Measurements from ENCODE around the gene RSAD2. TPM values are rescaled to one million over a fixed set of nuclear protein-coding genes. Genes with fewer than 3 reads are reported as not detected.

RSAD2 gene
- total RNA-seq, 1 donor from 2014 or later = 0.32 TPM

DNA sequence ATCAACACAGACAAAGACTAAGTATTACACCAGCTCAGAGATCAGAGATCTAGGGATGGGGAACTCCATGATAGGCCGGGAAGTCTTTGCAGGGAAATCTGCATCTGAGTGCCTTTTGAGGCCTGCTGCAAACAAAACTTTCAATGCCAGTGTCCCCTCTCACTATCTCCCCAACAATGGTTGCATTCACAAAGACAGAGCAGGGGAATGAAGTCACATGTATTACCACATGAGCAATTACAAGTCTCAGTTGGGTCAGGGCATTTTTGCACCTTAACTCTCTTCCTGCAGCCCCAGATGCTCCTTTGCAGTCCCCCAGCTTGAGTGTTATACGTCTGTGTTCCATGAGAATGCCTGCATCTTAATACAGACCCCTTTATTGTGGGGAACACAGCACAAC, 37.8 kb downstream of the RSAD2 start:
- intact Hi-C loops (cut with DNase I) = loop anchor here (5.0 kb wide), 1 partner anchor 97 kb away; no protein-coding TSS in a partner anchor
- H3K27ac ChIP-seq = no peak overlapping the region

GRCh38 chr2:6916224-6916623, 38.6 kb downstream of the RSAD2 start:
- no peaks in the 10 kb centered on the region for H3K9me3 ChIP-seq
- intact Hi-C loops (cut with DNase I) = loop anchor here (5.0 kb wide), 1 partner anchor 96 kb away; no protein-coding TSS in a partner anchor
- H3K27ac ChIP-seq = no peak overlapping the region
- no peak overlapping the region for H3K4me3 ChIP-seq
- DNase-seq (ENCODE audit: low spot score in 2 of 2) = no peak
- H3K27me3 ChIP-seq = no peaks in the 10 kb centered on the region
- TF ChIP-seq, protein P1, sequence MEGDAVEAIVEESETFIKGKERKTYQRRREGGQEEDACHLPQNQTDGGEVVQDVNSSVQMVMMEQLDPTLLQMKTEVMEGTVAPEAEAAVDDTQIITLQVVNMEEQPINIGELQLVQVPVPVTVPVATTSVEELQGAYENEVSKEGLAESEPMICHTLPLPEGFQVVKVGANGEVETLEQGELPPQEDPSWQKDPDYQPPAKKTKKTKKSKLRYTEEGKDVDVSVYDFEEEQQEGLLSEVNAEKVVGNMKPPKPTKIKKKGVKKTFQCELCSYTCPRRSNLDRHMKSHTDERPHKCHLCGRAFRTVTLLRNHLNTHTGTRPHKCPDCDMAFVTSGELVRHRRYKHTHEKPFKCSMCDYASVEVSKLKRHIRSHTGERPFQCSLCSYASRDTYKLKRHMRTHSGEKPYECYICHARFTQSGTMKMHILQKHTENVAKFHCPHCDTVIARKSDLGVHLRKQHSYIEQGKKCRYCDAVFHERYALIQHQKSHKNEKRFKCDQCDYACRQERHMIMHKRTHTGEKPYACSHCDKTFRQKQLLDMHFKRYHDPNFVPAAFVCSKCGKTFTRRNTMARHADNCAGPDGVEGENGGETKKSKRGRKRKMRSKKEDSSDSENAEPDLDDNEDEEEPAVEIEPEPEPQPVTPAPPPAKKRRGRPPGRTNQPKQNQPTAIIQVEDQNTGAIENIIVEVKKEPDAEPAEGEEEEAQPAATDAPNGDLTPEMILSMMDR (IDR thresholded peaks at IDR 0.05) = no peak
- peaks cover 3 to 6% of the 10 kb centered on the region in 2 donors for H3K4me1 ChIP-seq
- no peaks in the 10 kb centered on the region for H3K36me3 ChIP-seq

More for the DNA sequence above, 37.8 kb downstream of the RSAD2 start:
- Histone ChIP-seq H3K4me3 (no peak overlapping the region), H3K9me3 (no peaks in the 10 kb centered on the region), H3K36me3 (no peaks in the 10 kb centered on the region), H3K4me1 (peaks cover 3 to 6% of the 10 kb centered on the region in 2 donors), H3K27me3 (no peaks in the 10 kb centered on the region)
- TF ChIP-seq, protein P1 (IDR thresholded peaks at IDR 0.05) = no peak
- no peak for DNase-seq (ENCODE audit: low spot score in 2 of 2)

GRCh38 chr2:6916736-6917070, 39.1 kb downstream of the RSAD2 start:
- intact Hi-C loops (cut with DNase I) = loop anchor here (5.0 kb wide), 1 partner anchor 96 kb away; no protein-coding TSS in a partner anchor
- no peak for DNase-seq (ENCODE audit: low spot score in 2 of 2)

GRCh38 chr2:6917071-6917760, 39.6 kb downstream of the RSAD2 start, which contains the start of gene RNF144A:
RNF144A (plus strand) TSS chr2:6917412; CDS start chr2:6996927, 79,515 bp downstream.
- Histone ChIP-seq H3K4me3 (peak within 1 kb of the TSS; percentile 83 to 98), H3K27me3 (no peaks in the 10 kb centered on the region), H3K9me3 (no peaks in the 10 kb centered on the region), H3K4me1 (peaks cover 3 to 6% of the 10 kb centered on the region in 2 donors), H3K36me3 (no peaks in the 10 kb centered on the region), H3K27ac (no peak within 1 kb of the TSS)
- peak in 1 of 2 donors; percentile 73 for DNase-seq (ENCODE audit: low spot score in 2 of 2)
- intact Hi-C loops (cut with DNase I) = loop anchor here (5.0 kb wide), 1 partner anchor 95 kb away; no protein-coding TSS in a partner anchor
- TF ChIP-seq, protein P1 (IDR thresholded peaks at IDR 0.05) = peak; percentile 27 to 48 (median 36)

More at GRCh38 chr2:6916736-6917070, 39.1 kb downstream of the RSAD2 start:
- Histone ChIP-seq H3K4me3 (peak overlapping the region; percentile 31 to 98), H3K36me3 (no peaks in the 10 kb centered on the region), H3K4me1 (peaks cover 3 to 6% of the 10 kb centered on the region in 2 donors), H3K9me3 (no peaks in the 10 kb centered on the region), H3K27me3 (no peaks in the 10 kb centered on the region), H3K27ac (no peak overlapping the region)
- TF ChIP-seq, protein P1 (IDR thresholded peaks at IDR 0.05) = no peak

DNA sequence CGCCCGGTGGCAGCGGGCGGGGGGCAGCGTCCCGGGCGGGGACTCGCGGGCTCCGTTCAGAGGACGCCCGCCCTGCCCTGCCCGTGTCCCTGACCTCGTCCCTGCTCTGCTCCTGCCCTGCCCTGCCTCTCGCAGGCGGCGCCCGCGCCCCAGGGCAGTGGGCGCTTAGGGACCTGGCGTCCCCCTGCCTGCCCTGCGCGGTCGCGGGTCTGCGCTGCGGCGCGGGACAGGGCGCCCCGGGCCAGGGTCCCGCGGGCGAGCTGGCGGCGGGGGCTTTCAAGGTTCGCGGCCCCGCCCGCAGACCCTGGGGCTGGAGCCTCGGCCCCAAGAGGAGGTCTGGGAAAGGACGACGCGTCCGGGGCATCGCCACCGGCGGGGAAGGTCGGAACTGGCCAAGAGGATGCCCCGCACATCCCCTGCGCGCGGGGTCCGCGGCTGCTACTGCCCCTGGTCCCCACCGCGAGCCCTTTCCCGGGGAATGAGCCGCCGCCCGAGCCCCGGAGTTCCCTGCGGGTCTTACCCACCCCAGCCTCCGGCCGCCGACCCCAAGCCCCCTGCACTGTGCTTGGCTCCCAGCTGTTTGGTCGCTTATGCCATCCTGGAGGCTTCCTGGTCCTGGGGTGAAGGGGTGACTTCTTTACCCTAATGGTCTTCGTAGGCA, 40.3 kb downstream of the RSAD2 start:
- H3K36me3 ChIP-seq = no peaks in the 10 kb centered on the region
- peak overlapping the region; percentile 83 to 98 for H3K4me3 ChIP-seq
- H3K4me1 ChIP-seq = peaks cover 3 to 6% of the 10 kb centered on the region in 2 donors
- H3K9me3 ChIP-seq = no peaks in the 10 kb centered on the region
- no peaks in the 10 kb centered on the region for H3K27me3 ChIP-seq
- H3K27ac ChIP-seq = no peak overlapping the region
- DNase-seq (ENCODE audit: low spot score in 2 of 2) = no peak
- TF ChIP-seq, protein P1 (IDR thresholded peaks at IDR 0.05) = no peak
- intact Hi-C loops (cut with DNase I) = loop anchor here (2.0 to 5.0 kb wide), 2 partner anchors 94 to 119 kb away; no protein-coding TSS in a partner anchor

Measured in ascending aorta (tissue), 2 donors.